ENCODE results near the gene MLXIP. TPM values are rescaled to one million over a fixed set of nuclear protein-coding genes. Genes with fewer than 3 reads are reported as not detected.

The MLXIP gene
- total RNA-seq, 2 donors from 2014 or later: 158 to 201 TPM

- peak; percentile 47 for DNase-seq
Measured at GRCh38 chr12:122087431-122088178, 9.0 kb downstream of the MLXIP start.

DNA sequence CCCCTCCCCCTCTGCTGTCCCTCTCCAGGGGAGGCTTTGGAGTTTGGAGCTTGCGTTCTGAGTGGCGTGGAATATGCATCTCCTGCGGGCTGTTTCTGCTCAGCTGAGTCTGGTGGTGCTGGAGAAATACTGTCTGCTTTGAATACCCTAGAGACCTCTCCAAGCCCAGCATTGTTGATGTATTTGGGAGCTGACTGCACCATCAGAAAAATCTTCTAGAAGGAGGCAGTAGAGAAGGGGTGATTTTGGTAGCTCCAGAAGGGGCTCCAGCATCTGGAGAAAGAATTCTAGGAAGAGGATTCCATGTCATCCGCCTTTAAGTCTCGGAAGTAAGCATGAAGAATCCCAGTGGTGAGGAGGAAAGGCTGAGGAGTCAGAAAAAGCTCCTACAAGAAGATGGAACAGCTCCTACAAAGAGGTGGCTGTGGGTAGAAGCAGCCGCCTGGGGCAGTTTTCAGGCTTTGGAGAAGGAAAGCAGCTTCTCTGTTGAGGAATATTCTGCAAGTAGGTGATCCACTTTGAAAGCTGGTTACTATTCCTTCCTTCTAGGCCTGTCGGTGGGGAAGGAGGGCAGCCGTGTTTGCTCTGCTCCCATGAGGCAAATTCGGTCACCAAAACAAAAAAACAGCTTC lies 9.7 kb downstream of the MLXIP start:
- Histone ChIP-seq H3K4me1 (peaks cover 31% of the 10 kb centered on the region), H3K4me3 (no peak overlapping the region), H3K36me3 (no peaks in the 10 kb centered on the region), H3K27ac (peak overlapping the region; percentile 70), H3K9me3 (no peaks in the 10 kb centered on the region), H3K9ac (ENCODE audit: low read depth in 2 of 2, low read length in 2 of 2) (peak overlapping the region in 1 of 2 donors; percentile 65), H3K27me3 (no peaks in the 10 kb centered on the region)
- no peak for DNase-seq
- TF ChIP-seq CTCF (IDR thresholded peaks at IDR 0.05): no peak
- intact Hi-C loops (cut with DNase I): no loop called here

More at GRCh38 chr12:122087431-122088178, 9.0 kb downstream of the MLXIP start:
- peak overlapping the region; percentile 37 to 65 for H3K9ac ChIP-seq (ENCODE audit: low read depth in 2 of 2, low read length in 2 of 2)
- H3K36me3 ChIP-seq: no peaks in the 10 kb centered on the region
- TF ChIP-seq CTCF (IDR thresholded peaks at IDR 0.05): no peak
- H3K9me3 ChIP-seq: no peaks in the 10 kb centered on the region
- no peak overlapping the region for H3K4me3 ChIP-seq
- peak overlapping the region; percentile 70 for H3K27ac ChIP-seq
- intact Hi-C loops (cut with DNase I): no loop called here
- H3K27me3 ChIP-seq: no peaks in the 10 kb centered on the region
- H3K4me1 ChIP-seq: peaks cover 35% of the 10 kb centered on the region

DNA sequence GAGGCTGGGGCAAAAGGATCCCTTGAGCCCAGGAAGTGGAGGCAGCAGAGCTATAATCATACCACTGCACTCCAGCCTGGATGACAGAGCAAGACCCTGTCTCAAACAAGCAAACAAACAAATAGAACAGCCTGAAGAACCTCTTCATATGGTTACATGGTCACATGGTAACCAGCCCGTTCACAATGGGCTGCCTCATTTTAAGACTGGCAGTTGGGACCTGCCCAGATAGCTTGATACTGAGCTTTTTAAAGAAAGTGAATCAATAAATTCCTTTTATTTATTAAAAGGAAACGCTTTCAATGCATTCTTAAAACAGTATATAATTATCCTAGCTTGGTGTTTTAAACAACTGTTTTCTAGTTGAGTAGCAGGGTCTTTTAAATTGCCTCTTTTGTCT lies 10.5 kb downstream of the MLXIP start:
- Histone ChIP-seq H3K9me3 (no peaks in the 10 kb centered on the region), H3K27ac (peak overlapping the region; percentile 70), H3K36me3 (no peaks in the 10 kb centered on the region), H3K9ac (ENCODE audit: low read depth in 2 of 2, low read length in 2 of 2) (peak overlapping the region in 1 of 2 donors; percentile 65), H3K4me3 (no peak overlapping the region), H3K27me3 (no peaks in the 10 kb centered on the region), H3K4me1 (peaks cover 31% of the 10 kb centered on the region)
- DNase-seq: no peak
- TF ChIP-seq CTCF (IDR thresholded peaks at IDR 0.05): no peak
- intact Hi-C loops (cut with DNase I): no loop called here

DNA sequence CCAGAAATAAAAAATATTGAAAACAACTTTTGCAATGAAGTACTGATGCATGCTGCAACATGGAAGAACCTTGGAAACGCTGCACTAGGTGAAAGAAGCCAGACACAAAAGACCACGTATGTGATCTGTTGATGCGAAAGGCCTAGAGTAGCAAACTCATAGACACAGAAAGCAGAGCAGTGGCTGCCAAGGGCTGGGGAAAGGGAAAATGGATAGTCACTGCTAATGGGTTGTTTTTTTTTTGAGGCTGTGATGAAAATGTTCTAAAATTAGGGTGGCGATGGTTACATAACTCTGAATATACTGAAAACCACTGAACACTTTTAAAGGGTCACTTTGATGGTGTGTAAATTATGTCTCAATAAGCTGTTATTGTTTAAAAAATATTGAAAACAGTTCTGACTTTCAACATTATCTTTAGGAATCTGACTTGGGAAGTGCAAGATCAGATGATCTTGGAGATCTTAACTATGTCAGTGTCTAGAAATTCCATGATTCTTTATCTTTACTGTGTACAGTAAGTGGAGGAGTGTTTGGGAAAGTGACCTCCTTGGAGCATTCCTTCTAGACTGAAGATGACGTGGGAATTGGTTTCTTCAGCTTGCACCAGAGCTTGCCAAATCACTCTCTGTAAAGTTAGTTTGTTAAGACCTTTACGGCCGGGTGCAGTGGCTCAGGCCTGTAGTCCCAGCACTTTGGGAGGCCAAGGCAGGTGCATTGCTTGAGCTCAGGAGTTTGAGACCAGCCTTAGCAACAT lies 12.4 kb downstream of the MLXIP start:
- peak; percentile 45 for DNase-seq
- no peak overlapping the region for H3K4me3 ChIP-seq
- peak overlapping the region in 1 of 2 donors; percentile 38 for H3K9ac ChIP-seq (ENCODE audit: low read depth in 2 of 2, low read length in 2 of 2)
- peaks cover 31% of the 10 kb centered on the region for H3K4me1 ChIP-seq
- no peaks in the 10 kb centered on the region for H3K9me3 ChIP-seq
- no peaks in the 10 kb centered on the region for H3K27me3 ChIP-seq
- no peaks in the 10 kb centered on the region for H3K36me3 ChIP-seq
- no peak for TF ChIP-seq CTCF (IDR thresholded peaks at IDR 0.05)
- intact Hi-C loops (cut with DNase I): no loop called here
- H3K27ac ChIP-seq: peak overlapping the region; percentile 38

DNA sequence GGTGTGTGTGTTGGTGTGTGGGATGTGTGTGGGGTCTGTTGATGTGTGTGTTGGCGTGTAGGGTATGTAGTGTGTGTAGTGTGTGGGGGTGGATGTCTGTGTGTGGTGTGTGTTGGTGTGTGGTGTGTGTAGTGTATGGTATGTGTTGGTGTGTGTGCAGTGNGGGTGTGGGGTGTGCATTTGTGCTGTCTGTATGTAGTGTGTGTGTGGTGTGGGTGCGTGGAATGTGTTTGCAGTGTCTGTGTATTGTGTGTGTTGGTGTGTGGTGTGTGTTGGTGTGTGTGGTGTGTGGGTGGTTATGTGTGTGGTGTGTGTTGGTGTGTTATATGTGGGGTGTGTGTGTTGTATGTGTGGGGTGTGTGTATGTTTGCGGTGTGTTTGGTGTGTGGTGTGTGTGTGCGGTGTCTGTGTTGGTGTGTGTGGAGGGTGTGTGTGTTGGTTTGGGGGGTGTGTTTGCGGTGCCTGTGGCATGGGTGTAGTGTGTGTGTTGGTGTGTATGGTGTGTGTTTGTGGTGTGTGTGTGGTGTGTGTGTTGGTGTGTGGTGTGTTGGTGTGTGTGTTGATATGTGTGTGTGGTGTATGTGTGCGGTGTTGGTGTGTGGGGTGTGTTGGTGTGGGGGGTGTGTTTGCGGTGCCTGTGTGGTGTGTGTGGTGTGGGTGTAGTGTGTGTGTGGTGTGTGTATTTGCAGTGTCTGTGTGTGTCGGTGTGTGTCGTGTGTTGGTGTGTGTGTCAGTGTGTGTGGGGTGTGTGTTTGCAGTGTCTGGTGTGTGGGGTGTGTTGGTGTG lies 14.7 kb downstream of the MLXIP start:
- no peak for DNase-seq
- H3K9me3 ChIP-seq: no peaks in the 10 kb centered on the region
- H3K4me1 ChIP-seq: peaks cover 13% of the 10 kb centered on the region
- H3K27ac ChIP-seq: no peak overlapping the region
- intact Hi-C loops (cut with DNase I): no loop called here
- no peak overlapping the region for H3K4me3 ChIP-seq
- peak overlapping the region in 1 of 2 donors; percentile 66 for H3K9ac ChIP-seq (ENCODE audit: low read depth in 2 of 2, low read length in 2 of 2)
- no peaks in the 10 kb centered on the region for H3K27me3 ChIP-seq
- no peaks in the 10 kb centered on the region for H3K36me3 ChIP-seq
- no peak for TF ChIP-seq CTCF (IDR thresholded peaks at IDR 0.05)

All from colonic mucosa (tissue), 4 donors.